GM12801 (cell line): Measurements from ENCODE around the gene SMAP2.

Experiments used
- CTCF ChIP-seq: IDR thresholded peaks from one replicate; pipeline ENCODE4 v1.5.1; 2011; ENCODE audit warnings: control low read depth; ENCODE audit not compliant: insufficient read length; ENCODE audit errors: extremely low read depth

Gene SMAP2

GRCh38 chr1:40397258-40397657 lies 23.7 kb downstream of the SMAP2 start:
- no peak for TF ChIP-seq CTCF

- TF ChIP-seq CTCF: no peak
Observed at GRCh38 chr1:40399984-40400704, 26.6 kb downstream of the SMAP2 start.

GRCh38 chr1:40401473-40402201 lies 28.1 kb downstream of the SMAP2 start:
- TF ChIP-seq CTCF: no peak

GRCh38 chr1:40404670-40405462 lies 31.3 kb downstream of the SMAP2 start:
- no peak for TF ChIP-seq CTCF

- no peak for TF ChIP-seq CTCF
Observed at GRCh38 chr1:40405812-40406211, 32.3 kb downstream of the SMAP2 start.

- TF ChIP-seq CTCF: no peak
Observed at GRCh38 chr1:40407453-40407852, 33.9 kb downstream of the SMAP2 start.

GRCh38 chr1:40409467-40409866 lies 35.9 kb downstream of the SMAP2 start:
- no peak for TF ChIP-seq CTCF
